ENCODE measurements around the gene SSC5D. TPM values are rescaled to one million over a fixed set of nuclear protein-coding genes. Genes with fewer than 3 reads are reported as not detected.

Gene SSC5D
- total and polyA plus RNA-seq, 2 of the 4 experiments (the other 2 are of a cell fraction): 1.4 to 19.1 TPM

DNA sequence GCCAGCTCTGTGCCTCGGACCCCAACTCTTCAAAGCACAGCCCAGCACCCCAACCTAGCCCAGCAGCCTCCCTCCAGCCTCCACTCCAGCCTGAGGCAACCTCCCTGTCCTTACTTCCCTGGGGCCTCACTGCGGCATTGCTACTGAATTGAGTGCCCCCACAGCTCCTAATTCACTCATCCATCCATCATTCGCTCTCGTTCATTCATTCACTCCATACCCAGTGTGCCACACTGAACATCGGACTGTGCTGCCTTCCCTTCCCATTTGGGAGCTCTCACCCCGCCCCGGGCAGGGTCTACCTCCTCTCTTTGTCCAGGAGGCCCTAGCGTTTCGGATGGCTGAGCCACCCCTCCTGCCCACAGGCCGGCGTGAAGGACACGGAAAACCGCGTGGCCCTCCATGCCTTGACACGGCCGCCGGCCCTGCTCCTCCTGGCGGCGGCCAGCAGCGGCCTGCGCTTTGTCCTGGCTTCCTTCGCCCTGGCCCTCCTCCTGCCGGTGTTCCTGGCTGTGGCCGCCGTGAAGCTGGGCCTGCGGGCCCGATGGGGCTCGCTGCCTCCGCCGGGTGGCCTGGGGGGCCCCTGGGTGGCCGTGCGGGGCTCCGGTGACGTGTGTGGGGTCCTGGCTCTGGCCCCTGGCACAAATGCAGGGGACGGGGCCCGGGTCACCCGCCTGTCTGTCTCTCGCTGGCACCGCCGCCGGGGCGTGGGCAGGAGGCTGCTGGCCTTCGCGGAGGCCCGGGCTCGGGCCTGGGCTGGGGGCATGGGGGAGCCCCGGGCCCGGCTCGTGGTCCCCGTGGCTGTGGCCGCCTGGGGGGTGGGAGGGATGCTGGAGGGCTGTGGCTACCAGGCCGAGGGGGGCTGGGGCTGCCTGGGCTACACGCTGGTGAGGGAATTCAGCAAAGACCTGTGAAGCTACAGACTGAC lies 1.9 kb upstream of the SSC5D start (continued):
- TF ChIP-seq CEBPB (IDR thresholded peaks at IDR 0.05; ENCODE audit: low read depth, low read length) (no peak), RCOR1 (IDR thresholded peaks at IDR 0.05; ENCODE audit: insufficient replicate concordance, low read length) (no peak)
- TF ChIP-seq, protein P1, sequence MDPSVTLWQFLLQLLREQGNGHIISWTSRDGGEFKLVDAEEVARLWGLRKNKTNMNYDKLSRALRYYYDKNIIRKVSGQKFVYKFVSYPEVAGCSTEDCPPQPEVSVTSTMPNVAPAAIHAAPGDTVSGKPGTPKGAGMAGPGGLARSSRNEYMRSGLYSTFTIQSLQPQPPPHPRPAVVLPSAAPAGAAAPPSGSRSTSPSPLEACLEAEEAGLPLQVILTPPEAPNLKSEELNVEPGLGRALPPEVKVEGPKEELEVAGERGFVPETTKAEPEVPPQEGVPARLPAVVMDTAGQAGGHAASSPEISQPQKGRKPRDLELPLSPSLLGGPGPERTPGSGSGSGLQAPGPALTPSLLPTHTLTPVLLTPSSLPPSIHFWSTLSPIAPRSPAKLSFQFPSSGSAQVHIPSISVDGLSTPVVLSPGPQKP (IDR thresholded peaks at IDR 0.05; ENCODE audit: borderline replicate concordance, low read depth, low read length): no peak

Measured in IMR-90 (cell line).